ENCODE results near the gene ENPP1. TPM values are rescaled to one million over a fixed set of nuclear protein-coding genes. Genes with fewer than 3 reads are reported as not detected.

The ENPP1 gene
- total RNA-seq, 1 donor from 2014 or later: 3.4 TPM

DNA sequence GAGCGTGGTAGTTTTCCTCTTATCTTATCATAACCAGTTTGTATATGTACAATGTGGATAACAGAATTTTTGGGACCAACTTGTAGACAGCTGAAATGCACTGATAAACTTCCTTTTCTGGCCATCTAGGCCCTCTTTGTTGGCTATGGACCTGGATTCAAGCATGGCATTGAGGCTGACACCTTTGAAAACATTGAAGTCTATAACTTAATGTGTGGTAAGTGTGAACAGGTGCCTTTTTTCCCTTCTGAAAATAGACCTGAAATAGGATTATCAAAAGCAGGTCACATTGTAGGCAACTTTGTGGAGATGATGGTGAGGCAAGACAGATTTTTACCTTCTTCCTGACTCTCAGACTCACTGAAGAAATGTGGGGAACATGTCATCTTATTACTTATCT is 67.8 kb downstream of the ENPP1 start:
- no peaks in the 10 kb centered on the region for H3K27me3 ChIP-seq
- H3K27ac ChIP-seq: no peak overlapping the region
- no peak for ATAC-seq
- TF ChIP-seq, protein P1, sequence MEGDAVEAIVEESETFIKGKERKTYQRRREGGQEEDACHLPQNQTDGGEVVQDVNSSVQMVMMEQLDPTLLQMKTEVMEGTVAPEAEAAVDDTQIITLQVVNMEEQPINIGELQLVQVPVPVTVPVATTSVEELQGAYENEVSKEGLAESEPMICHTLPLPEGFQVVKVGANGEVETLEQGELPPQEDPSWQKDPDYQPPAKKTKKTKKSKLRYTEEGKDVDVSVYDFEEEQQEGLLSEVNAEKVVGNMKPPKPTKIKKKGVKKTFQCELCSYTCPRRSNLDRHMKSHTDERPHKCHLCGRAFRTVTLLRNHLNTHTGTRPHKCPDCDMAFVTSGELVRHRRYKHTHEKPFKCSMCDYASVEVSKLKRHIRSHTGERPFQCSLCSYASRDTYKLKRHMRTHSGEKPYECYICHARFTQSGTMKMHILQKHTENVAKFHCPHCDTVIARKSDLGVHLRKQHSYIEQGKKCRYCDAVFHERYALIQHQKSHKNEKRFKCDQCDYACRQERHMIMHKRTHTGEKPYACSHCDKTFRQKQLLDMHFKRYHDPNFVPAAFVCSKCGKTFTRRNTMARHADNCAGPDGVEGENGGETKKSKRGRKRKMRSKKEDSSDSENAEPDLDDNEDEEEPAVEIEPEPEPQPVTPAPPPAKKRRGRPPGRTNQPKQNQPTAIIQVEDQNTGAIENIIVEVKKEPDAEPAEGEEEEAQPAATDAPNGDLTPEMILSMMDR (IDR thresholded peaks at IDR 0.05): no peak
- H3K9me3 ChIP-seq: no peaks in the 10 kb centered on the region
- H3K4me1 ChIP-seq: no peaks in the 10 kb centered on the region
- H3K36me3 ChIP-seq: no peaks in the 10 kb centered on the region
- DNase-seq: no peak
- intact Hi-C loops (cut with DNase I): no loop called here
- H3K4me3 ChIP-seq: no peak overlapping the region

GRCh38 chr6:131876545-131876944 is 68.7 kb downstream of the ENPP1 start:
- intact Hi-C loops (cut with DNase I): no loop called here

GRCh38 chr6:131877999-131878789 is 70.4 kb downstream of the ENPP1 start:
- Histone ChIP-seq H3K9me3 (no peaks in the 10 kb centered on the region), H3K4me3 (no peak overlapping the region), H3K27ac (no peak overlapping the region), H3K36me3 (no peaks in the 10 kb centered on the region), H3K4me1 (no peaks in the 10 kb centered on the region), H3K27me3 (no peaks in the 10 kb centered on the region)
- intact Hi-C loops (cut with DNase I): no loop called here
- no peak for ATAC-seq
- TF ChIP-seq, protein P1 (IDR thresholded peaks at IDR 0.05): no peak
- no peak for DNase-seq

More at GRCh38 chr6:131876545-131876944, 68.7 kb downstream of the ENPP1 start:
- Histone ChIP-seq H3K36me3 (no peaks in the 10 kb centered on the region), H3K9me3 (no peaks in the 10 kb centered on the region), H3K27ac (no peak overlapping the region), H3K27me3 (no peaks in the 10 kb centered on the region), H3K4me1 (no peaks in the 10 kb centered on the region), H3K4me3 (no peak overlapping the region)
- ATAC-seq (no peak), DNase-seq (no peak)
- TF ChIP-seq, protein P1 (IDR thresholded peaks at IDR 0.05): no peak

- no peak overlapping the region for H3K27ac ChIP-seq
Observed at GRCh38 chr6:131883016-131883415, 75.2 kb downstream of the ENPP1 start.

GRCh38 chr6:131885237-131885636 is 77.4 kb downstream of the ENPP1 start:
- Histone ChIP-seq H3K27me3 (no peaks in the 10 kb centered on the region), H3K36me3 (no peaks in the 10 kb centered on the region), H3K9me3 (no peaks in the 10 kb centered on the region), H3K4me1 (no peaks in the 10 kb centered on the region), H3K27ac (no peak overlapping the region), H3K4me3 (no peak overlapping the region)
- TF ChIP-seq, protein P1 (IDR thresholded peaks at IDR 0.05): no peak
- DNase-seq (no peak), ATAC-seq (no peak)
- intact Hi-C loops (cut with DNase I): no loop called here

More at GRCh38 chr6:131883016-131883415, 75.2 kb downstream of the ENPP1 start:
- H3K4me1 ChIP-seq: no peaks in the 10 kb centered on the region
- TF ChIP-seq, protein P1 (IDR thresholded peaks at IDR 0.05): no peak
- no peaks in the 10 kb centered on the region for H3K27me3 ChIP-seq
- no peak overlapping the region for H3K4me3 ChIP-seq
- intact Hi-C loops (cut with DNase I): no loop called here
- H3K36me3 ChIP-seq: no peaks in the 10 kb centered on the region
- no peak for ATAC-seq
- H3K9me3 ChIP-seq: no peaks in the 10 kb centered on the region
- no peak for DNase-seq

Measured in upper lobe of right lung (tissue), 1 donor.